ENCODE measurements around the gene CHKA. TPM values are rescaled to one million over a fixed set of nuclear protein-coding genes. Genes with fewer than 3 reads are reported as not detected.

CHKA gene
- total RNA-seq, 1 experiment from 2014 or later: 63.0 TPM

DNA sequence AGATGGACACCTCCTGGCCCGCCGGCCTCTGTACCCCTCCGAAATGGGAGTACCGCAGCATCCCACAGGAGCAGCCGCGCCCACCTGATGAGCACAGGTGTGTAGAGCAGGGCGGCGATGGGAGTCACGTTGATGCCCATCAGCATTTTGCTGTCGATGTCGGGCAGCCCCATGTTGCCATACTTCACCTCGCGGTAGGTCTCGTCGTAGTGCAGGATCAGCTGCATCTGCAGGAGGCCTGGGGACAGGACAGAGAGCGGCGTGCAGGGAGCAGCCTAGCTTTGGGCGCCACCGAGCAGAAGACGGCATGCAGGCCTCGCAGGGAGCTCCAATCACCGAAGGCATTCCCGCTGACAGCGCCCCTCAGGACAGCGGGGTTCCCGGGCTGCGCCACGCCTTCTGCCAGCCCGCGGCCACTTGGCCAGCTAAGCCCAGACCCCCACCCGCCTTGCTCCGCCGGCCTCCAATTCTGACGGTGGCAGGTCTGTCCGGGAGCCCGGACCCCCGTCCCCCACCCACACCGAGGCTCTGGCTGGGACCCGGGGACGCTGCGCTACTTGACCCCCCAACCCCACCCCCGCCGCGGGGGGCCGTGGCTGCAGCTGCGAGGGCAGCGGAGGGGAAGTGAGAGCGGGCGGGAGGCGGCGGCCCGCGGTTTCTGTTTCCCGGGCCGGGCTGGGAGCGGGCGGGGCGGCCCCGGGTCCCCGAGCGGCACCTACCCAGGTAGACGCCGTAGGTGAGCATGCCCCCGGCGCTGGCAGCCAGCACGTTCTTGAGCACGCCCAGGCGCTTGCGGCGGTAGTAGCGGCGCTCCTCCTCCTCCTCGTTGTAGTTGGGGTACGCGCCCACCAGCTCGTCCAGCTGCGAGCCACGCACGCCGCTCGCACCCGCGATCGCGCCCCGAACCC lies 118.0 kb downstream of the CHKA start:
- H3K9me3 ChIP-seq (ENCODE audit: control insufficient read depth, low read depth, low read length): no peaks in the 10 kb centered on the region
- no peaks in the 10 kb centered on the region for H4K20me1 ChIP-seq (ENCODE audit: control insufficient read depth, insufficient read depth, insufficient read length)
- Mint-ChIP-seq H3K36me3 (ENCODE audit: insufficient read depth in 1 of 3, low read depth in 3 of 3) (no peaks in the 10 kb centered on the region; a peak in 1 of 7 replicates), H3K4me3 (peak overlapping the region; percentile 69 to 79), H3K9me3 (no peaks in the 10 kb centered on the region; a peak in 1 of 5 replicates), H3K27ac (no peak overlapping the region; a peak in 1 of 7 replicates), H3K27me3 (ENCODE audit: low read depth) (peaks cover 12% of the 10 kb centered on the region), H3K4me1 (peaks cover 13 to 17% of the 10 kb centered on the region in 2 experiments)
- H3T11ph ChIP-seq (ENCODE audit: low read length): no peak overlapping the region
- no peak overlapping the region for H3K9ac ChIP-seq (ENCODE audit: extremely low read depth, insufficient read length, low read length)
- WGBS (ENCODE audit: extremely low coverage, insufficient read length, low lambda C conversion rate): no CpG with 5 or more reads among the region's 86 CpGs
- no peak overlapping the region for H3K4ac ChIP-seq (ENCODE audit: low read depth, low read length)
- no peak overlapping the region for H2AK5ac ChIP-seq (ENCODE audit: insufficient read length, low read length)
- peak overlapping the region; percentile 35 for H3K4me2 ChIP-seq (ENCODE audit: insufficient read depth, insufficient read length, low read length)
- no peak overlapping the region for H3K56ac ChIP-seq (ENCODE audit: insufficient read length, low read depth, low read length)
- no peak overlapping the region for H2BK15ac ChIP-seq (ENCODE audit: low read depth, low read length)
- H2BK20ac ChIP-seq (ENCODE audit: low read depth, low read length, poor library complexity, severe bottlenecking): no peak overlapping the region
- no peaks in the 10 kb centered on the region for H3K79me2 ChIP-seq (ENCODE audit: insufficient read depth, low read length)
- no peak overlapping the region for H4K8ac ChIP-seq (replicated peaks; ENCODE audit: insufficient read length, low read depth, low read length)
- H2BK5ac ChIP-seq (ENCODE audit: insufficient read length, low read length): no peak overlapping the region
- H3K4me1 ChIP-seq (ENCODE audit: insufficient read depth, low read length): no peaks in the 10 kb centered on the region; the same call in 1 of the 2 replicates
- H4K5ac ChIP-seq (ENCODE audit: insufficient read length, low read depth, low read length): no peak overlapping the region
- H2AFZ ChIP-seq (ENCODE audit: low read length): no peak overlapping the region
- H2BK12ac ChIP-seq (ENCODE audit: insufficient read length, low read depth, low read length): no peak overlapping the region
- TF ChIP-seq, protein P1, sequence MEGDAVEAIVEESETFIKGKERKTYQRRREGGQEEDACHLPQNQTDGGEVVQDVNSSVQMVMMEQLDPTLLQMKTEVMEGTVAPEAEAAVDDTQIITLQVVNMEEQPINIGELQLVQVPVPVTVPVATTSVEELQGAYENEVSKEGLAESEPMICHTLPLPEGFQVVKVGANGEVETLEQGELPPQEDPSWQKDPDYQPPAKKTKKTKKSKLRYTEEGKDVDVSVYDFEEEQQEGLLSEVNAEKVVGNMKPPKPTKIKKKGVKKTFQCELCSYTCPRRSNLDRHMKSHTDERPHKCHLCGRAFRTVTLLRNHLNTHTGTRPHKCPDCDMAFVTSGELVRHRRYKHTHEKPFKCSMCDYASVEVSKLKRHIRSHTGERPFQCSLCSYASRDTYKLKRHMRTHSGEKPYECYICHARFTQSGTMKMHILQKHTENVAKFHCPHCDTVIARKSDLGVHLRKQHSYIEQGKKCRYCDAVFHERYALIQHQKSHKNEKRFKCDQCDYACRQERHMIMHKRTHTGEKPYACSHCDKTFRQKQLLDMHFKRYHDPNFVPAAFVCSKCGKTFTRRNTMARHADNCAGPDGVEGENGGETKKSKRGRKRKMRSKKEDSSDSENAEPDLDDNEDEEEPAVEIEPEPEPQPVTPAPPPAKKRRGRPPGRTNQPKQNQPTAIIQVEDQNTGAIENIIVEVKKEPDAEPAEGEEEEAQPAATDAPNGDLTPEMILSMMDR (conservative IDR thresholded peaks at IDR 0.05): no peak
- no peak overlapping the region for H3K27ac ChIP-seq (ENCODE audit: insufficient read length, low read depth, low read length)
- no peak overlapping the region for H3K23ac ChIP-seq (ENCODE audit: insufficient read length, low read depth, low read length)
- no peak overlapping the region for H3K14ac ChIP-seq (ENCODE audit: insufficient read depth, low read length)
- no peak overlapping the region for H3K18ac ChIP-seq (ENCODE audit: insufficient read length, low read depth, low read length)
- H4K91ac ChIP-seq (ENCODE audit: insufficient read length, low read depth, low read length): no peak overlapping the region
- no peaks in the 10 kb centered on the region for H3K27me3 ChIP-seq (ENCODE audit: insufficient read depth, low read length)
- H3K23me2 ChIP-seq (ENCODE audit: insufficient read length, low read depth, low read length, poor library complexity, severe bottlenecking): peaks cover 4% of the 10 kb centered on the region
- H2BK120ac ChIP-seq (ENCODE audit: low read depth, low read length, poor library complexity, severe bottlenecking): no peak overlapping the region
- peak; percentile 58 for DNase-seq
- no peaks in the 10 kb centered on the region for H3K79me1 ChIP-seq (ENCODE audit: insufficient read depth, low read depth, low read length, poor library complexity, severe bottlenecking)

Small RNAs within 50 kb of the gene (microRNA-seq; reads per million reads assigned to microRNA genes)
- gene MIR4691 (ENCODE audit: borderline microRNAs expressed) (not detected), gene MIR6753 (ENCODE audit: borderline microRNAs expressed) (not detected), gene MIR7113 (ENCODE audit: borderline microRNAs expressed) (0.46 reads per million)

Other genes with a start within 250 kb of the CHKA start
- gene UNC93B1, start 117.3 kb downstream of the CHKA start, total RNA-seq (2021): 21.7 and 23.3 TPM in 2 replicates
- not detected in 2 replicates for gene ALDH3B1, start 111.1 kb downstream of the CHKA start, total RNA-seq (2021)
- 213 and 214 TPM in 2 replicates for gene NDUFS8, start 90.7 kb downstream of the CHKA start, total RNA-seq (2021)
- gene TCIRG1, start 82.4 kb downstream of the CHKA start, total RNA-seq (2021): 24.4 and 27.1 TPM in 2 replicates
- 61.2 and 61.6 TPM in 2 replicates for gene KMT5B, start 91.9 kb upstream of the CHKA start, total RNA-seq (2021)
- gene C11orf24, start 150.6 kb upstream of the CHKA start, total RNA-seq (2021): 46.8 and 50.5 TPM in 2 replicates
- 38.4 and 41.3 TPM in 2 replicates for gene LRP5, start 191.2 kb upstream of the CHKA start, total RNA-seq (2021)

Measured in H9 (cell line).